ENCODE results near the gene RXRB.
A peak's percentile ranks its signal among the peaks of the same experiment; 100 is the strongest.

RXRB gene

DNA sequence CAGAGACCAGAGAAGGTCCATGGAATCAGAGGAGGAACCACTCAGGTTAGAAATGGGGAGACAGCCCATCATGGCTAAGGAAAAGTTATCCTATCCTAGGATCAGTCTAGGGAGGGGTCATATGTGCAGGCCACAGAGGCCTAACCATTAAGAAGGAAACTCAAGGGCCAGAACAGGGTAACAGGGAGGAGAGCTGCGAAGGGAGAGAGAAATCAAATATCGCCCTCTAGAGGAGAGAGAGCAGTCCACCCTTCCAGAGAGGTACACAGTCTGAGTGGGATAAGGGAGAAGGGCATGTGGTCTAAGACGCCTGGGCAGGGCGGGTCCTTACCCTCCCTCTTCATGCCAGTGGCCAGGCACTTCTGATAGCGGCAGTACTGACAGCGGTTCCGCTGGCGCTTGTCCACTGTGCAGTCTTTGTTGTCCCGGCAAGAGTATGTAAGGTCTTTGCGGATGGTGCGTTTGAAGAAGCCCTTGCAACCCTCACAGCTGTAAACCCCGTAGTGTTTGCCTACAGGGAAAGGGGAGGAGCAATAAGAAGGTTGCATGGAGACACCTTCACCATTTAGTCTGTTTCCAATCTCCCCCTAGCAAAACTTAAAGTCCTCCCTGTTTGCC lies 2.9 kb downstream of the RXRB start:
- peak; percentile 84 for DNase-seq (ENCODE audit: low spot score)

DNA sequence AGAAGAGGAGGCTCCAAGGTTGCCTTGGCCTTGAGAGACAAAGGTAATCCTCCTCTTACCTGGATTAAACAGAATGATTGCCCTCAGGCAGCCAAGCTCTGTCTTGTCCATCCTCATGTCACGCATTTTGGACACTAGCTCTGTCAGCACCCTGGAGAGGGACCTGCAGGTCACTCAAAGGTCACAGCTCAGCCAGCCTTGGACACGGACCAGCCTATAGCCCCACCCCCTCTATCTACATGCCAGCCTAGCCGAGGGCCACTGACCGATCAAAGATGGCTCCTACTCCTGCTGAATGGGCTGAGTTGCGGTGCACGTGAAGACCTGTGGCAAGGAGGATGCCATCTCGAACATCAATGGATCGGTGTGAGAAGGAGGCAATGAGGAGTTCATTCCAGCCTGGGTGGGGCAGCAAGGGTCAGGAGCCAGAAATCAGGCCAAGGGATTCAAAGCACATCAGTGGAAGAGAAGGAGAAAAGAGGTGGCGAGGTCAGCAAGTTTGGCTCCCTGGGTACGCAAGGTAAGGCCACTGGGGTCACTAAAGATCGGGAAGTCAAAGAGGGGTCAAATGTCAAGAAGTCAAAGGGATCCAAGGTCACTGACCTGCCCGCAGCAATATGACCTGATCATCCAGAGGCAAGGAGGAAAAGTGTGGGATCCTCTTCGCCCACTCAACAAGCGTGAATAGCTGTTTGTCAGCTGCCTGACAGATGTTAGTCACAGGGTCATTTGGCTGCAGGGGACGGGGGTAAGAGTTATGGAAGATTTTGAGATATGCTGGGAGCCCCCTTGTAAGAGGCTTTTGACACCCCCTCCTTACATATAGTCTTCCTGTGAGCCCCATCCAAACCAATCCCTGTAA lies 4.9 kb downstream of the RXRB start:
- no peak for DNase-seq (ENCODE audit: low spot score)

GRCh38 chr6:33194431-33194979 lies 6.0 kb downstream of the RXRB start:
- DNase-seq (ENCODE audit: low spot score): no peak

- no peak for DNase-seq (ENCODE audit: low spot score)
These were observed 6.8 kb downstream of the RXRB start for GRCh38 chr6:33193619-33194018.

DNA sequence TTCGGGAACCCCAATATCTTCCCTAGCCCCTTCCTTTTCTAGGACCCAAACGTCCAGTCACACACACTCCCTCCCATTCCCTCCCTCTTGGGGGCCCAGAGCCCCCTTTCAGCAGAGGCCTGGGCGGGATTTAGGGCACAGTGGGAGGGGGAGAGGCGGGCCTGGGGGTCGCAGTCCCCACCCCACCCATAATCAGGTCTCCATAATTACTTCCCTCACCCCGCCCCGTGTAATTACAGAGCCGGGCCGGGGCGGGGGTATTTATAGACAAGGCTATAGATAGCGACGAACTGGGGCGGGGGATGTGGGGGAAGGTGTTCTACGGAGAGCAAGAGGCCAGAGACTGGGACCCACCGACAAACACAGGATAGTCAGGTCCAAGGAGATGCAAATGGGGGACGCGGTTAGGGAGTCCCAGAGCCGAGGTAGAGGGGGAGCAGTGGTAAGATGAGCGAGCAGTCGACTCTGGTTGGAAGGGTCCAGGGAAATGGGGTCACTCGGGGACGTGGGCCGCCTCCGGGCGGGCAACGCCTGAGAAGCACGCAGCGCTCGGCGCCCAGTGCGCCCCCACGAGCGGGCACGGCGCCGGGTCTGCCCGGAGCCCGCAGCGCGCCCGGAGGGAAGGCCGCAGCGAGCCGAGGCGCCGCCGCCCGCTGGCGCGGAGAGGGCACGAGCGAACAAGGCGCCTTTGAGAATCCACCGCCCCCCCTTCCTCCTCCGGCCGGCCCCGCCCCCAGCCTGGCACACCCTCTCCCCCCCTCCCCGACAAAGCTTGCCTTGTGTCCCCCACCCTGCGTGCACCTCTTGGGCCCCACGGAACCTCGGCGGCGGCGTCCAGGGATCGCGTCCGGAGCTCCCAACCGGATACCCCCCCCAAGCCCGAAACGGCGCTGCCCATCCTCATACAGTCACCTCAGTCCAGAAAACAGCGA lies 7.5 kb downstream of the RXRB start:
- peak; percentile 58 for DNase-seq (ENCODE audit: low spot score)

- no peak for DNase-seq (ENCODE audit: low spot score)
These were observed 8.3 kb downstream of the RXRB start, which contains the start of gene COL11A2 for GRCh38 chr6:33192105-33192646. Gene COL11A2 (minus strand): TSS chr6:33192467. CDS start chr6:33192240, 227 bp downstream.

- DNase-seq (ENCODE audit: low spot score): no peak
These were observed 8.9 kb downstream of the RXRB start for GRCh38 chr6:33191383-33192104.

GRCh38 chr6:33190504-33191107 lies 9.9 kb downstream of the RXRB start:
- DNase-seq (ENCODE audit: low spot score): no peak

GRCh38 chr6:33189625-33190448 lies 10.6 kb downstream of the RXRB start:
- DNase-seq (ENCODE audit: low spot score): no peak

DNA sequence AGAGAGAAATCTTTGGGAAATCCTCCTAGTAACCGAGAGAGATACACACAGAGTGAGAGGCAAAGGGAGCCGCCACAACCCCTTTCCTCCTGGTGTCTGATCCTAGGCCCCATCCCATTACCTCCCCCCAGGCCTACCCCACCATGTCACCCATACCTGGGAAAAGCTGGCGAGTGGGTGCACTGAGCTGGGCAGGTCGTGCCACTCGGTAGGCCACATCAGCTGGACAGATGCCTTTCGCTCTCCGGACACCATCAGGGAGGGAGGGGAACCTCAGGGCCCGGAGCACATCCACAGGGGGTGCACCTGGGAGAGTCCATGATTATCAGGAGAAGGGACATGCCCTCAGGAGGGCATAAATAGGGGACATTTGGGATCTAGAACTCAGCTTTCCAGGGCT lies 11.3 kb downstream of the RXRB start:
- no peak for DNase-seq (ENCODE audit: low spot score)

DNA sequence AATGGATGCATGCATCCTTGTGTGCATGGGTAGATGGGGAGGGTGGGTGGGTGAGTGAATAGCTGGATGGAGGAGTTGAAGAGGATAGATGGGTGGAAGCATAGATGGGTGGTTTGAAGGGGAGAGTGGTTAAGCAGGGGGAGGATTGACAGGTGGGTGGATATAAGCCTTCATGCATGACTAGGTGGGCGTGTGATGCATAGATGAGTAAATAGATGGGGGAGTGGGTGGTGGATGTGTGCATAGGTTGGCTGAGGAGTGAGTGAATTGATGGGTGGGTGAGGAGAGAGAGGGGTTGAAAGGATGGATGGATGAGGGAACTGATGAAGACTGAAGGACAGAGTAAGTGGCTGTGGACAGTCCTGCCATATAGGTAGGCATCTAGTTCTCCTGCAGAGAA lies 12.7 kb downstream of the RXRB start:
- no peak for DNase-seq (ENCODE audit: low spot score)

DNA sequence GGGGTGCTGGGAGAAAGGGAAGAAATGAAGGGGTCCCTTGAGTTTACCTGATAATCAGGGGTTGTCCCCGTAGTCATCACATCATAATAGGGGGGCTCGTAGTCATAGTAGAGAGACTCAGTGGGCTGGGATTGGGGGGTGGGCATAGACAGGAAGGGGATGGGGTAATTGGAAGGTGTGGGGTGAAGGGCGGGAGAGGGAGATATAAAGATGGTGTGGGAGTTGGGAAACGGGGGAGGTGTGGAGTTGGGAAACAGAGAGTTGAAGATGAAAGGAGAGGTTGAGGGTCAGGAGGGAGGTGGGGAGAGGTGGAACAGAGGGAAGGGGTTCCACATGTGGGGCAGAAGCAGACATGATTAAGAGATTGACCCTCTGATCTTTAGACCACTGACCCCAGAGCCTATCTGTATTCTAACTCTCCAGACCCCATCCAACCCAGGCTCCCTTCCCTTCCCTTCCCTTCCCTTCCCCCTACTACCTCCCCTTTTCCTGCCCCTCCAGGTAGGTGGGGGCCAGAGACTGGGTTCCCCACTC lies 14.7 kb downstream of the RXRB start:
- no peak for DNase-seq (ENCODE audit: low spot score)

- no peak for DNase-seq (ENCODE audit: low spot score)
These were observed 15.3 kb downstream of the RXRB start for GRCh38 chr6:33185190-33185589.

DNA sequence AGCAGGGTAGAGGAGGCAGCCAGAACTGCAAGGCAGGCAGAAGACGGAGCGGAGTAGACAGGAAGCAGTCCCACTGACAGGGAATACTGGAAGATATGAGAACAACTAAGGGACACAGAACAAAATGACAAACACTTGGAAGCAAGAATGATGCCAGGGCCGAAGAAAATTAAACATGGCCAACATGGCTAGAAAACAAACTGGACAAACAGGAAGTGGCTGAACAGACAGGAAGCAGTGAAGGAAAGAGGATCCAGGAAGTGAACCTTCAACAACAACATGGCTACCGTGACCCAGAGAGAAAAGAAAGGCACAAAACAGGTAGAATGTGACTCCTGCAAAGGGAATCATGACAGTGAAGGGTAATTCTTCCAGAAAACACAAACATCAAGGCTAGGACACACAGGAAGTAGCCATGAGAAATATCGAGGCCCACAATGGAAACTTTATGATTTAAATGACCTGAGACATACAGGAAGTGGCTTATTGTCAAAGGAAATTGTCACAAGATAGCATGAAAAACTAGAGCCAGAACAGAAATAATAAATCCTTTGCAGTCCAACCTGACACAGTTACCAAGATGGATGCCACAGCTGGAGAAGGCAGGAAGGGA lies 17.3 kb downstream of the RXRB start:
- no peak for DNase-seq (ENCODE audit: low spot score)

GRCh38 chr6:33181141-33181540 lies 19.3 kb downstream of the RXRB start:
- DNase-seq (ENCODE audit: low spot score): no peak

- no peak for DNase-seq (ENCODE audit: low spot score)
These were observed 21.6 kb downstream of the RXRB start for GRCh38 chr6:33178755-33179475.

GRCh38 chr6:33177552-33178446 lies 22.7 kb downstream of the RXRB start:
- DNase-seq (ENCODE audit: low spot score): no peak

Measured in GM03348 (cell line).